Stimulated activated CD8-positive, alpha-beta memory T cell treated with anti-CD3 and anti-CD28 coated beads, Interleukin-12 subunit alpha, Interleukin-12 subunit beta, amount 100 ng/mL, for 24 hours (primary cell): ENCODE data around the gene ST6GAL2.

ENCODE experiments used
- DNase-seq: peaks from one replicate; pipeline ENCODE4 v3.0.0-alpha.2; 2020; ENCODE audit errors: extremely low read depth

Gene ST6GAL2

DNA sequence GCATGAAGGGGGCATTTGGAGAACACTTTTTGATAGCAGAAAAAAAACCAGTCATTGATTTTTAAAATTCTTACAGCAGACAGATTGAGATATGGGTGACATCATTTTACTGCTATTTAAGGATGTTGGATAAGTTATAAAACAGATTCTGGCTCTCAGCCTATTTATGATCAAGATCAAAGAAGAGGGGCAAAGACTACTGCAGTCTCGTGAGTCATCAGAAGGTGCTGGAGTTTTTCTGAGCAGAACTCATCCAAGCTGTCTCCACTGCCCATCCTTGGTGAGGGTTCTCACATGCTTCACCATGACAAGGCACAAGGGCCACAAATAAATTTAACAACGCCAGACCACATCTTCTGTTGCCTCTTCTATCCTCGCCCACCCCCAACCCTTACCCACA, 58.8 kb downstream of the ST6GAL2 start:
- DNase-seq, result no peak

DNA sequence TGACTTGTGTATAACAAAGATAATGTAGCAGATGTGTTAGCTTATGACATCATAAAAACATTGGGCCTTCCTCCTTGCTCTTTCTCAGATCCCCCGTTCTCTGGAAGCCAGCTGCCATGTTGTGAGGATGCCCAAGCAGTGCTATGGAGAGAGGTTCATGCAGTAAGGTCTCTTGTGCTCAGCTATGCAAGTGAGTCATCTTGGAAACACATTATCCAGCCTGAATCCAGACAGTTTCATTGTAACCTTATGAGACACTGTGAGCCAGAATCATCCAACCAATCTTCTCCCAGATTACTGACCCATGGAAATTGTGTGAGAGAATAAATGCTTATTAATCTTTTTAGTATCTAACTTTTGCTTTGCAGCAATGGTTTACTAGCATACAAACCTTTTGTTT, 60.8 kb downstream of the ST6GAL2 start:
- no peak for DNase-seq

DNA sequence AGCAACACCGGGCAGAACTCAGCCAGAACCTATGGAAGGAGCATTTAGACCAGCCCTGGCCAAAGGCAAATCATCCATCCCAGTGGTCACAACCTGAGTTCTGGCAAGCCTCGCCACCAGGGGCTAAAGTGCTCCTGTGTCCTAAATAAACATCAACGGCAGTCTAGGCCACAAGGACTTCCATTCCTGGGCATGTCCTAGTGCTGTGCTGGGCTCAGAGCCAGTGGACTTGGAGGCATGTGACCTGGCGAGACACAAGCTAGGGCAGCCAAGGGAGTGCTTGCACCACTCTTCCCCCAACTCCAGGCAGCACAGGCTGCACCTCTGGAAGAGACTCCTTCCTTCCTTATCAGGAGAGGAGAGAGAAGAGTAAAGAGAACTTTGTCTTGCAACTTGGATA, 69.0 kb downstream of the ST6GAL2 start:
- DNase-seq, result no peak

DNA sequence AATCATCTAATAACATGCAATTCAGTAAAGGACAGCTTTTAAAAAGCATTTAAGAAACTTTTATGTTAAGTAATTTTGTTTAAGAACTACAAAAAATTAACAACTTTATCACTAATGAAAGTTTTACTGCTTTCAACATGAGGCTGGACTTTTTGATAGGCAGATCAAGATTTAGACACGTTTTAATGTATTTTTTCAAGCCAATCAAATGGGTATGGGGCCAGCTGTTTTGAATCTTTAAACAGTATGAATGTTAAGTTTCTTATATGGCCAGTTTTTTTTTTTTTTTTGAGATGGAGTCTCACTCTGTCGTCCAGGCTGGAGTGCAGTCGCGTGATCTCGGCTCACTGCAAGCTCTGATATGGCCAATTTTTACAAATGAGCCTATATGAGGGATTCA, 73.1 kb downstream of the ST6GAL2 start:
- no peak for DNase-seq

DNA sequence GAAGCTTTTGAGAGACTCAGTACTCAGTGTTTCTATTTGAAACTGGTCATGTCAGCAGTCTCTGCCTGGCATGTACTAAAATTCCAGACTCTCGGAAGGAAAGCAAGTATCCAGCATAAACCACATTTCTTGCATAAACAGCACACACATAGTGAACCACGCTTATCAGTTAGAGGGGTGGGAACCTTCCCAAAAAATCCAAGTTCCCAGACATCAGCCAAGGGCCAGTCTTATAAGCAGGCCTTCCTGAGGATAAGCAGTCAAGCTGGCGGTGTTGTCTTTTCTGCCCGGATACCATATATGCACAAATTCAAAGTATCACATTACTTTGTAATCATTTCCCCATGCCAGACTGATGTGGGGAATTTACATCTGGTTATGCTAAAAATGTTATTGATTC, 73.6 kb downstream of the ST6GAL2 start:
- no peak for DNase-seq

DNA sequence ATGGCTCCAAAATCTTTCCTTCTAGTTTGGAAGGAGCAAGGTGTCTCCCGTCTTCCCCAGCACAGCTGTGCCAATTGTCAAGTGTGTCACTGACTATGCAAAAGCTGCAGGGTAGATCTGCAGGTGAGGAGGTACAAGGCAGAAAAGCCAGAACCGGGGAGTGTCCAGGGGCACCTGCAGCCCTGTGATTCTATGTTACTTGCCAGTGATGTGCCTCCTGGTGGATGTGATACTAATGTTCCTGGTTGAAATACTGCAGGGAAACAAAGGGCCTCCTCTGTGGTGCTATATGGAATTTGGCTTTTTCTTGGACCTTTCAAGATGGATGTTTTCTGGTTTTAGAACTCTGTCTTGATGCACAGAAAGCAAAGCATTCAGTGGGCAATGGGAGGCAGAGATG, 80.3 kb downstream of the ST6GAL2 start:
- no peak for DNase-seq

DNA sequence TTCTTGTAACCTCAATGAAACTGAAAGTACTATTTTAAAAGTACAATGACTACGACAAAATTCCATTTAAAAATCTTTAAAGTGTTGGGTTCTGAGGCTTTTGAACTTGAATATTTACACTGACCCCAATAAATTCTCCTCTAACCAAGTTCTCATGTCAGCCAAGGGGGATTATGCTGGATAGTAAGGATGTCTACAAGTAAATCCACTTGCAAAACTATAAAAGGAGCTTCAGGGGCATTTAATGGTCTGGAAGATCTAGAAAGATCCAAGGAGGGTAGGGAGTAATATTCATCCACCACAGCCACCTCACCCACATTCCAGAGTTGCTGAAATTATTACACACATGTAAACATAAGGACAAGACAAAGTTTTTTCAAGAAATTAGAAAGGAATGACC, 81.8 kb downstream of the ST6GAL2 start:
- no peak for DNase-seq

DNA sequence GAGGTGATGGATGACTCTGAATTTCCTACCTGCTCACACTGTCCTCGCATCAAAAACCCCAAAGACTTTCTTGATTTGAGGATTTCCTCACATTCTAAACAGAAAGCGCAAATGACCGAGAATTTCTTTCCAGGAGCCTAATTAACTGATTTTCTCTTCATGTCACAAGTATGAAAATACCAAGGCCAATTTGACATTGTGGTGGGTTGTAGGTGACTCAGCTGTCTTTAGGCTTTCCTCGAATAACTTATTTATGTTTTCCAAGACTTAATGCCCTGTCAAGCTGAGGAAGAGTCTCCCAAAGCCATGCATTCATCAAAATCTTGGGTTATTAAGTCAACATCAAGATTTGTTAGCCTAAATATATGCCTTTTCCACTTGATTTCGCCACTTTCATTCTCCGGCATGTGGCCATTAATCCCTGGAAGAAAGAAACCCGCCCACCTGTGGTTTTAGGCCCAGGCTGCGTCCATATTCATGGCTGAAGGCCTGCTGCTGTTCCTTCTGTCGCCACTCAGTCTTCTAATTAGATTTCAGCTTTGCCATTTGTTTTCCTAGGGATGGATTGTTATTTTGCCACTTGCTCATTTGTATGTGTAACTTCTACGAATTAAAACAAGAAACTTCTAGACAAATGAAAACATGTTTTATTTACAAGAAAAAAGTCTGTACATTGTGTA, 84.9 kb downstream of the ST6GAL2 start:
- DNase-seq, result no peak

DNA sequence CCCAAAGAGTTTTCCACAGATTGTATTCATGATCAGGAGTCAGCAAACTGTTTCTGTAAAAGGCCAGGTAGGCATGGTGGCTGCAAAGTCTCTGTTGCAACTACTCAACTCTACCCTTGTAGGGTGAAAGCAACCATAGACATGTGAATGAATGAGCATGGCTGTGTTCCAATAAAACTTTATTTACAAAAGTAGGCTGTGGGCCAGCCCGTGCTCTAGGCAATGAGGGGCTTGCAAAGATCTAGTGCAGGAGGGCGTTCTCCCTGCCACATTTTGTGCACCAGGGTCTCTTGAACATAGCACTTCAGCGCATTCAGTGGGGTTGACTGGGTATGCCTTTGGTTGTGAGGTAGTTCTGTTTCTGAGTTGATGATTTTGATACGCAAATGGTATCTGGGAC, 85.8 kb downstream of the ST6GAL2 start:
- DNase-seq, result no peak

DNA sequence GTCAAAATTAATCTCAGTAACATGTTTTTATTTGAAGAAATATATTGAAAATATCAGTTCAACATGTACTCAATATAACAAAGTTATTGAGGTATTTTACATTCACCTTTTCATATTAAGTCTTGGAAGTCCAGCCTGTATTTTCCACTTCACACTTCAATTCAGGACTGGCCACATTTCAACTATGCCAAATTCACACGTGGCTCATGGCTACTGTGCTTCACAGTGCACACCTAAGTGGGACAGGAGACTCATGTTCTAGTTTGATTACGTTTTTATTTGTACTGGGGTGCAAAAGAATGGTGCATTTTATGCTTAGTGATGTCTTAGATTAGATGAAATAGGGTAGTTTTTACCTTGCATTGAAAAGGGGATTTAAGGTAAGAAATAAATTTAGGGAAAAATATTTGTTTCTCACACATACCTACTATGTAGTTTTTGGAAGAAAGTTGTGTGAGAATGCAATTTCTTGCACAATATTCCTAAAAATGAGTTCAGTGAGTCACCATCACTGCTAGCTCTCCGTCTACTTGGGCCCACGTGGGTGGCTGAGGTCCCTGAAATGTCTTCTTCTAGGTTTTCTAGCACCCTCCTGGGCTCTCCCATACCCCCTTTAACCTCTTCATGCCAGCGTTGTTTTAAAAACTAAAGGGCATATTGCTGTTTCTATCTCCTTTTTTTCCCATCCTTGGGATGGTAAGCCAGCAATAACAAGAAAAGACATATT, 87.0 kb downstream of the ST6GAL2 start:
- DNase-seq, result no peak

DNA sequence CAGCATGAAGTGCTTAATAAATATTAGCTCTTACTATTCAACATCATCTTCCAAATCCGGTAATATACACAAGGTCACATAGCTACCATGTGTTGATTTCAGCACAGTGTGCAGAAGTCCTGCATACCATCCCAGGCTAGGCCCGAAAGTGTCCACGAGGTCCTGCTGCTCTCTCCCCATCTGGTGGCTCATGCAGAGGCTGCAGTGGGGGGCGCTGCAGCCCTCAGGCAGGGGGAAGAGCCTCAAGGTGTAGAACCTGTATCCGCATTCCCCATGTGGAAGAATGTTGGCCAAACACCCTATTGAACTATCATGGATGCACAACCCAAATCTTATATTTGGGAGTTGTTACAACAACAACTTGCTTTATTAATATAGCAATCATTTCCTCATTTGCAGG, 88.5 kb downstream of the ST6GAL2 start:
- no peak for DNase-seq

DNA sequence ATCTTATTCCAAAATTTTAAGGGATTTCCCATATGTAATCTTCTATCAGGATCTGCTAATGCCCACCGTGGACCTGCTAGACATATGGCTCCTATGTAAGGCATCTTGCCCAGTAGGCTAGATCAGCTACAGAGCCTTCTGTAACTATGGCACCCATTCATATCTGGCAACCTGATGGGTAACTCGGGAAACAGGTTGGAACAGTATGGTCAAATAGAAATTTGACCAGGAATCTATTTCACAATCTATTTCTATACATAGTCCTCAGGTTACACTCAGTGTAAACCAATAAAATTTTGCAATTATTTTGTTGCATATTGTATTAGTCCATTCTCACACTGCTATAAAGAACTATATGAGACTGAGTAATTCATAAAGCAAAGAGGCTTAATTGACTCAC, 93.3 kb downstream of the ST6GAL2 start:
- no peak for DNase-seq

DNA sequence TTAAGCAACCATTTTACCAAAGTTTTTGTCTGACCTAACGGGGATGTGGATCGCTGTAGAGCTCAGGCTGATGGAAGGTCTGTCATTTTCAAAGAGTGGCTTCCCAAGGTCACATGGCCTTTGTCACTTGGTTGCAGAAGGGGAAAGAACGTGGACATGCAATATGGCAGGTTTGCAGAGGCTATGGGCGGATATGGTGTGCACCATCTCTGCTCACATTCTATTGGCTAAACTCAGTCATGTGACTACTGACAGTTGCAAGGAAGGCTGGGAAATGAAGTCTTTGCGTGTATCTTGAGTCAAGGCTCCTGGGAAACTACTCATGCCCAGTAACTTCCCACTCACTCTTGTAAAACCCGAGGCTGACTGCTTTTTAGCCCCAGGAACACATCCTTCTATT, 96.8 kb downstream of the ST6GAL2 start:
- DNase-seq, result no peak

DNA sequence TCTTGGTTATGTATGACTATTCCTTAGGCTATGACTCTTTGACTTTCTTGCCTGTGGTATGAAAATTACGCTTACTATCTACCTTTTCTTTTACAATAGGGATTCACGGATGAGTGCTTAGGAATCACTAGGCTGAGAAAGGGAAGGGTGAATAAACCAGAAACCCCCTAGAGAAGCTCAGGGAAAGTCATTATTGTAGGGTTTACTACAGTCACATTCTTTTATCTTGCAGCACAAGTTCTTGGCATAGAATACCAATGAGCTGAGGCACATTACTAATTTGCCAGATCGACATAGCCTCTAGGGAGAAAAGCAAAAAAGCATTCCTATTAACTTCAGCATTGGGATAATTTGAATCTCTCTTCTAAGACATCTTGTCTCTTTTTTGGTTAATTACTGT, 103.3 kb downstream of the ST6GAL2 start:
- DNase-seq, result no peak

DNA sequence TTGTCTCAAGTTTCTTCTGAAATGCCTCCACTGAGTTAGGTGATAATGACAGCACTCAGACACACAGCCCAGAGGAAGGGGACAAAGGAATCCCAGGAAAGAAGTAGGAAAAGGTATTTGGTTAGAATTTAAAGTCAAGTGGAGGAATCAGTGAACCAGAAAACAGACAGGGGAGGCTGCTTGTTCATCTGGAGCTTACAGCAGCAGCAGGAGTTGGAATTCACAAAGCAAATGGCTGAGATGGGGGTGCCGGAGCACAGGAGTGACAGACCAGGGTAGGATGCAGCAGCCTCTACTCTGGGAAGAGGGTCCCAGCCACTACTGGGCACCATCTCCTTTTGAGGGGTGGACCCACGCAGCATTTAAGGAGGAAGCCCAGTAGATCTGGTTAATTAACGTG, 104.8 kb downstream of the ST6GAL2 start:
- DNase-seq, result no peak

DNA sequence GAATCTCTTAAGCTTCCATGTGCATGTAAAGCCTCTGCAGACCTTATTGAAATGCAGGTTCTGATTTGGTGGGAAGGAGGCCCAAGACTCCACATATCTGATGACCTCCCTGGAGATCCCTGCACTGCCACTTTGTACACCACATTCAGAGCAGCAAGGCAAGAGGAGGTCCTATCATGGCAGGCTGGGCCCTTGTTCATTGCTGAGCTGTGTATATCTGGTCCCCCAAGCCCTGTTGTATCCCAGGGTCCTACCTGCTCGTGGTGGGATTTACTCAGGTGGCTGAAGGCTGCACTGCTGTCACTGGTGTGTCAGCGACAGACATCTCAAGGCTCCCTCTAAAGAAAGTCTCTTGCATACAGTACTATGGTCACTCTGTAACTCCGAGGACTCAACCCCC, 114.2 kb downstream of the ST6GAL2 start:
- DNase-seq, result no peak

DNA sequence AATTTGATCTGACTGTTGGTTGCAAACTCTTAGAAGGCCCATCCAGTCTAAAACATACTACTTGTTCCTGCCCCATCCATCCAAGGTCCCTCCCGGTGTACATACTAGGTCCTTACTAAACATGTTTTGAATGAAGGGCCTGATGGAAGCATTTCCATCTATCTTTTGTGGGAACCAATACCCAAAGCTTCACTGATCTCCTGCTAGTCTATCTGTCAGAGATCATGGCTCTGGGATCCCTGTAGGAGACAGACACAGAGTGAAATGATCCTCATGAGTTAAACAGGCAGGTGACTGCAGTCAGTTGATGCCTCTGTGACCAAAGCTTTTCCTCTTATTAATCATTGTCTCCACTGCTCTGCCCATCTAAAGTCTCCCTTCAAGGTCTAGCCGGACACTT, 115.0 kb downstream of the ST6GAL2 start:
- DNase-seq, result no peak

DNA sequence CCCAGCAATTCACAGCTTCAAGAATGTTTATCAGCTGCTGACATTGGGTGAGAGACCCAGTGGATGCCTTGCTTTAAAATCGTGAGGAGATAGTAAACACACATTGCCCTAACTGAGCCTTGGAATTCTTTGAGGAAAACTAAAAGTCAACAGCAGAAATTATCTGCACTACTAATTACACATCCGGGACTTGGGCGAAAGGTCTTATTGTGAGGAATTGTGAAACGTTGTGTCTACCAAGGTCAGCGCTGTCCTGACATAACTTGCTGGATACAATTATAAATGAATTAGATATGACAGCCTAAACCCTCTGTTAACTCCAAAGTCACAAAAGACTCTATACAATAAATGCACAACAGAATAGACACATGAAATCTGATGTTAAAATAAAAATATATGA, 121.4 kb downstream of the ST6GAL2 start:
- no peak for DNase-seq

DNA sequence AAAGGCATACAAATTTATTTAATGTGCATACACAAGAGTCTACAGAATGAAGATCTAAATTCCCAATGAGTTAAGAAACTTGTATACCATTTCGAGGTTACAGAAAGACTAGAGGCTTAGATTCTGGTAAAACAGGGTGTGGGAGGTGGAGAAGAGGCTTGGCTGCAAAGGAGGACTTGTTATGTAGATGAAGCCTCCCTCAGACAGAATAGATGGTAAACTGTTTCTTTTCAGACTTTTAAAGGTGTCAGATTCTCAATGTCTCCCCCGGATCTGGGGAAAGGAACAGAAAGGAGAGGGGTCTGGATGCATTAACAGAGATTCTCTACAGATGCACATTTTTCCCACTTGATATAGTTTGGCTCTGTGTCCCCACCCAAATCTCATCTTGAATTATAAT, 126.0 kb downstream of the ST6GAL2 start:
- no peak for DNase-seq

DNA sequence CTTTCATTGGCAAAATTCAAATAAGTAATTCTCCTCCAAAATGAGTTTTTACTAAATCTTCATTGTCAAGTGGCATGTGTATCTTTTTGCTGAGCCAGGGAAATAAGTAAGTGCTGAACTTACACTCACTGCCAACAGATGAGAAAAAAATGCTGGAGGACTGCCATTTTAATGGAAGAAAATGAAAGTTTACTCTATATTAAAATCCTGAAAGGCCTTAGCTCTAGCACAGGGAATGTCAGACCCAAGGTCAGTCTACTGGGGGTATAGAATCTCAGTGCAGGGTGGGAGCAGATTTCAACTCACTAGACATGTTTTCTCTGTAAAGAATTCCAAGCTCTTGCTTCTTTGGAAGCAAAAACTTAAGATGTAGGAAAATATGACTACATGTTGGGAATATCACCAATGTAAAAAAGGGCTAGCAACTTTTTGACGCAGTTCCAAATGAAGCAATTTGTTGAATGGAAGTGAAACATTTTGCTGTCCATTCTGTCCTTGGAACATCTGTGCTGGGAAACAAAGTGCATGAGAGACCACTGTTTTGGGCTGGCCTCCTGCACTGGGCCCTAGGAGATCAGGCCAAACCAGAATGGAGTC, 127.0 kb downstream of the ST6GAL2 start:
- no peak for DNase-seq
